ENCODE data around the gene ATP12A.

The ATP12A gene

GRCh38 chr13:24672141-24673132 lies 7.8 kb upstream of the ATP12A start:
- Mint-ChIP-seq H3K4me3 (no peak overlapping the region), H3K27me3 (ENCODE audit: low read depth) (peaks cover 13% of the 10 kb centered on the region), H3K36me3 (ENCODE audit: low read depth) (no peaks in the 10 kb centered on the region), H3K4me1 (ENCODE audit: low read depth) (peaks cover 8% of the 10 kb centered on the region), H3K27ac (no peak overlapping the region), H3K9me3 (no peaks in the 10 kb centered on the region)

- peaks cover 34% of the 10 kb centered on the region for H3K27me3 Mint-ChIP-seq (ENCODE audit: low read depth)
Observed at GRCh38 chr13:24675806-24676570, 4.2 kb upstream of the ATP12A start.

GRCh38 chr13:24678151-24678550 lies 2.1 kb upstream of the ATP12A start:
- no peak overlapping the region for H3K27ac Mint-ChIP-seq
- no peaks in the 10 kb centered on the region for H3K9me3 Mint-ChIP-seq
- peaks cover 48% of the 10 kb centered on the region for H3K27me3 Mint-ChIP-seq (ENCODE audit: low read depth)
- H3K4me1 Mint-ChIP-seq (ENCODE audit: low read depth) = peaks cover 10% of the 10 kb centered on the region
- H3K36me3 Mint-ChIP-seq (ENCODE audit: low read depth) = no peaks in the 10 kb centered on the region
- H3K4me3 Mint-ChIP-seq = no peak overlapping the region

More at GRCh38 chr13:24675806-24676570, 4.2 kb upstream of the ATP12A start:
- Mint-ChIP-seq H3K4me1 (ENCODE audit: low read depth) (peaks cover 11% of the 10 kb centered on the region), H3K9me3 (no peaks in the 10 kb centered on the region), H3K36me3 (ENCODE audit: low read depth) (no peaks in the 10 kb centered on the region), H3K27ac (no peak overlapping the region), H3K4me3 (no peak overlapping the region)

- peaks cover 24% of the 10 kb centered on the region for H3K4me1 Mint-ChIP-seq (ENCODE audit: low read depth)
- no peaks in the 10 kb centered on the region for H3K36me3 Mint-ChIP-seq (ENCODE audit: low read depth)
- H3K9me3 Mint-ChIP-seq = no peaks in the 10 kb centered on the region
- peaks cover 58% of the 10 kb centered on the region for H3K27me3 Mint-ChIP-seq (ENCODE audit: low read depth)
- no peak overlapping the region for H3K4me3 Mint-ChIP-seq
- no peak overlapping the region for H3K27ac Mint-ChIP-seq
Observed at GRCh38 chr13:24679686-24680085, 522 bp upstream of the ATP12A start.

- Mint-ChIP-seq H3K4me3 (no peak overlapping the region), H3K27ac (no peak overlapping the region), H3K36me3 (ENCODE audit: low read depth) (no peaks in the 10 kb centered on the region), H3K9me3 (no peaks in the 10 kb centered on the region), H3K27me3 (ENCODE audit: low read depth) (peaks cover 65% of the 10 kb centered on the region), H3K4me1 (ENCODE audit: low read depth) (peaks cover 30% of the 10 kb centered on the region)
Observed at GRCh38 chr13:24680921-24681604, 855 bp downstream of the ATP12A start.

GRCh38 chr13:24681930-24682329 lies 1.7 kb downstream of the ATP12A start:
- H3K4me3 Mint-ChIP-seq = no peak overlapping the region
- H3K36me3 Mint-ChIP-seq (ENCODE audit: low read depth) = no peaks in the 10 kb centered on the region
- H3K9me3 Mint-ChIP-seq = no peaks in the 10 kb centered on the region
- H3K4me1 Mint-ChIP-seq (ENCODE audit: low read depth) = peaks cover 30% of the 10 kb centered on the region
- no peak overlapping the region for H3K27ac Mint-ChIP-seq
- peaks cover 71% of the 10 kb centered on the region for H3K27me3 Mint-ChIP-seq (ENCODE audit: low read depth)

GRCh38 chr13:24682353-24682752 lies 2.1 kb downstream of the ATP12A start:
- Mint-ChIP-seq H3K4me3 (no peak overlapping the region), H3K9me3 (no peaks in the 10 kb centered on the region), H3K27me3 (ENCODE audit: low read depth) (peaks cover 74% of the 10 kb centered on the region), H3K27ac (no peak overlapping the region), H3K36me3 (ENCODE audit: low read depth) (no peaks in the 10 kb centered on the region), H3K4me1 (ENCODE audit: low read depth) (peaks cover 30% of the 10 kb centered on the region)

GRCh38 chr13:24683351-24683750 lies 3.1 kb downstream of the ATP12A start:
- Mint-ChIP-seq H3K27me3 (ENCODE audit: low read depth) (peaks cover 76% of the 10 kb centered on the region), H3K27ac (peak overlapping the region; percentile 27), H3K36me3 (ENCODE audit: low read depth) (no peaks in the 10 kb centered on the region)

GRCh38 chr13:24683838-24684599 lies 3.8 kb downstream of the ATP12A start:
- Mint-ChIP-seq H3K9me3 (no peaks in the 10 kb centered on the region), H3K4me3 (no peak overlapping the region), H3K27me3 (ENCODE audit: low read depth) (peaks cover 76% of the 10 kb centered on the region), H3K27ac (no peak overlapping the region), H3K4me1 (ENCODE audit: low read depth) (peaks cover 30% of the 10 kb centered on the region), H3K36me3 (ENCODE audit: low read depth) (no peaks in the 10 kb centered on the region)

More at GRCh38 chr13:24683351-24683750, 3.1 kb downstream of the ATP12A start:
- Mint-ChIP-seq H3K4me3 (no peak overlapping the region), H3K9me3 (no peaks in the 10 kb centered on the region), H3K4me1 (ENCODE audit: low read depth) (peaks cover 30% of the 10 kb centered on the region)

GRCh38 chr13:24684600-24684998 lies 4.4 kb downstream of the ATP12A start:
- no peak overlapping the region for H3K4me3 Mint-ChIP-seq
- peaks cover 29% of the 10 kb centered on the region for H3K4me1 Mint-ChIP-seq (ENCODE audit: low read depth)
- H3K9me3 Mint-ChIP-seq = no peaks in the 10 kb centered on the region
- no peak overlapping the region for H3K27ac Mint-ChIP-seq
- peaks cover 75% of the 10 kb centered on the region for H3K27me3 Mint-ChIP-seq (ENCODE audit: low read depth)
- no peaks in the 10 kb centered on the region for H3K36me3 Mint-ChIP-seq (ENCODE audit: low read depth)

- Mint-ChIP-seq H3K27ac (no peak overlapping the region), H3K27me3 (ENCODE audit: low read depth) (peaks cover 69% of the 10 kb centered on the region), H3K9me3 (no peaks in the 10 kb centered on the region), H3K4me1 (ENCODE audit: low read depth) (peaks cover 25% of the 10 kb centered on the region), H3K36me3 (ENCODE audit: low read depth) (no peaks in the 10 kb centered on the region), H3K4me3 (no peak overlapping the region)
Observed at GRCh38 chr13:24685314-24685713, 5.1 kb downstream of the ATP12A start.

- no peak overlapping the region for H3K27ac Mint-ChIP-seq
- peaks cover 71% of the 10 kb centered on the region for H3K27me3 Mint-ChIP-seq (ENCODE audit: low read depth)
- H3K4me3 Mint-ChIP-seq = no peak overlapping the region
- H3K4me1 Mint-ChIP-seq (ENCODE audit: low read depth) = peaks cover 20% of the 10 kb centered on the region
- H3K9me3 Mint-ChIP-seq = no peaks in the 10 kb centered on the region
- no peaks in the 10 kb centered on the region for H3K36me3 Mint-ChIP-seq (ENCODE audit: low read depth)
Observed at GRCh38 chr13:24687611-24688010, 7.4 kb downstream of the ATP12A start.

GRCh38 chr13:24688111-24688510 lies 7.9 kb downstream of the ATP12A start:
- no peaks in the 10 kb centered on the region for H3K9me3 Mint-ChIP-seq
- no peak overlapping the region for H3K4me3 Mint-ChIP-seq
- peaks cover 74% of the 10 kb centered on the region for H3K27me3 Mint-ChIP-seq (ENCODE audit: low read depth)
- H3K4me1 Mint-ChIP-seq (ENCODE audit: low read depth) = peaks cover 20% of the 10 kb centered on the region
- H3K27ac Mint-ChIP-seq = no peak overlapping the region
- H3K36me3 Mint-ChIP-seq (ENCODE audit: low read depth) = no peaks in the 10 kb centered on the region

- no peaks in the 10 kb centered on the region for H3K9me3 Mint-ChIP-seq
- peaks cover 73% of the 10 kb centered on the region for H3K27me3 Mint-ChIP-seq (ENCODE audit: low read depth)
- H3K4me3 Mint-ChIP-seq = no peak overlapping the region
- no peak overlapping the region for H3K27ac Mint-ChIP-seq
- peaks cover 15% of the 10 kb centered on the region for H3K4me1 Mint-ChIP-seq (ENCODE audit: low read depth)
- no peaks in the 10 kb centered on the region for H3K36me3 Mint-ChIP-seq (ENCODE audit: low read depth)
Observed at GRCh38 chr13:24688950-24689349, 8.7 kb downstream of the ATP12A start.

Data from T-helper 1 cell treated with Interleukin-12 subunit alpha and Interleukin-12 subunit beta and Interleukin-4 antibody, amounts not matched to agents 30 μg/mL and 1 μg/mL, for 36 hours (primary cell).